GM23248 (cell line): ENCODE results near the gene IL2RA. TPM values are rescaled to one million over a fixed set of nuclear protein-coding genes. Genes with fewer than 3 reads are reported as not detected.

Source experiments
- DNase-seq: peaks from one replicate; pipeline ENCODE4 v3.0.0-alpha.2; 2015
- H2AFZ ChIP-seq: fragments of 200-600 bp; sonication (generic); 2 replicates; pipeline ENCODE4 v1.6.1; 2016; ENCODE audit warnings: antibody characterized with exemption
- H3F3A ChIP-seq: fragments of 200-600 bp; sonication (generic); 2 replicates; pipeline ENCODE4 v1.6.1; 2016; ENCODE audit warnings: mild to moderate bottlenecking, antibody characterized with exemption, mixed run types; ENCODE audit not compliant: insufficient read depth
- H3K27ac ChIP-seq: fragments of 200-600 bp; sonication (generic); 2 replicates; pipeline ENCODE4 v1.5.1; 2016; ENCODE audit warnings: mild to moderate bottlenecking
- H3K27me3 ChIP-seq: fragments of 200-600 bp; sonication (generic); replicated peaks from 2 replicates; pipeline ENCODE4 v1.6.1; 2016; ENCODE audit warnings: mild to moderate bottlenecking; ENCODE audit not compliant: insufficient read depth
- H3K36me3 ChIP-seq: fragments of 200-600 bp; sonication (generic); 2 replicates; pipeline ENCODE4 v1.6.1; 2016; ENCODE audit warnings: low read depth, mild to moderate bottlenecking
- H3K4me1 ChIP-seq: fragments of 200-600 bp; sonication (generic); 2 replicates; pipeline ENCODE4 v1.6.1; 2016; ENCODE audit warnings: mild to moderate bottlenecking; ENCODE audit not compliant: insufficient read depth
- H3K4me2 ChIP-seq: fragments of 200-600 bp; sonication (generic); one replicate; pipeline ENCODE4 v1.6.1; 2016; ENCODE audit warnings: mild to moderate bottlenecking; ENCODE audit not compliant: unreplicated experiment
- H3K4me3 ChIP-seq: fragments of 200-600 bp; sonication (generic); 2 replicates; pipeline ENCODE4 v1.5.1; 2016; ENCODE audit warnings: mild to moderate bottlenecking
- H3K79me2 ChIP-seq: fragments of 200-600 bp; sonication (generic); 2 replicates; pipeline ENCODE4 v1.6.1; 2016; ENCODE audit warnings: mild to moderate bottlenecking; ENCODE audit not compliant: insufficient read depth
- H3K9ac ChIP-seq: fragments of 200-600 bp; sonication (generic); 2 replicates; pipeline ENCODE4 v1.6.1; 2016; ENCODE audit warnings: mild to moderate bottlenecking
- H3K9me2 ChIP-seq: fragments of 200-600 bp; sonication (generic); 2 replicates; pipeline ENCODE4 v1.6.1; 2016; ENCODE audit warnings: mixed run types, mild to moderate bottlenecking, moderate library complexity; ENCODE audit not compliant: insufficient read depth
- H3K9me3 ChIP-seq: fragments of 200-600 bp; sonication (generic); one replicate; pipeline ENCODE4 v1.6.1; 2017; ENCODE audit warnings: low read depth
- H4K20me1 ChIP-seq: fragments of 200-600 bp; sonication (generic); 2 replicates; pipeline ENCODE4 v1.6.0; 2016; ENCODE audit not compliant: insufficient read depth
- EZH2 ChIP-seq: fragments of 200-600 bp; sonication (generic); IDR thresholded peaks from 2 replicates; pipeline ENCODE4 v1.6.1; 2018; ENCODE audit warnings: antibody characterized with exemption, mild to moderate bottlenecking; ENCODE audit not compliant: insufficient read depth, poor library complexity, severe bottlenecking
- EZH2phosphoT487 ChIP-seq: fragments of 200-600 bp; sonication (generic); IDR thresholded peaks from 2 replicates; pipeline ENCODE4 v1.6.1; 2018; ENCODE audit warnings: antibody characterized with exemption, moderate library complexity, mild to moderate bottlenecking, low read depth; ENCODE audit not compliant: insufficient read depth
- whole genome bisulfite sequencing, 2 experiments: methylation state at CpG; one replicate each; pipeline ENCODE4 v1.1.6; 2015 to 2017; ENCODE audit warnings: low lambda C conversion rate in 2 of 2, low coverage in 1 of 2; ENCODE audit errors: missing lambda C conversion rate in 2 of 2; 5-methylcytosine and 5-hydroxymethylcytosine counted together
- in situ Hi-C: fragments of 300-500 bp; cut with MboI; formaldehyde crosslinking; loops from 2 replicates; pipeline ENCODE4 v1.15.0; 2020
- polyA plus RNA-seq: library from polyadenylated mRNA; unstranded; fragments of >200 nt; fragmentation: Nextera tagmentation; extraction: Ambion mirVana; gene quantifications from 2 replicates; pipeline ENCODE4 v1.2.1, GENCODE V29; 2016
- total RNA-seq: library from RNA; depleted of rRNA; stranded (reverse); fragments of >200 nt; shearing (Covaris generic); gene quantifications from 2 replicates; pipeline ENCODE4 v1.2.3, GENCODE V29; 2014

IL2RA gene
- total and polyA plus RNA-seq, 2 experiments from 2014 or later = not detected

GRCh38 chr10:5999440-6000165 lies 62.6 kb downstream of the IL2RA start:
- no peaks in the 10 kb centered on the region for H4K20me1 ChIP-seq
- H2AFZ ChIP-seq = no peak overlapping the region
- no peaks in the 10 kb centered on the region for H3K79me2 ChIP-seq
- H3K9me2 ChIP-seq = no peaks in the 10 kb centered on the region
- no peak overlapping the region for H3K4me3 ChIP-seq
- no peak overlapping the region for H3K27ac ChIP-seq
- no peaks in the 10 kb centered on the region for H3K36me3 ChIP-seq
- no peaks in the 10 kb centered on the region for H3F3A ChIP-seq
- no peak for TF ChIP-seq EZH2
- no peak for TF ChIP-seq EZH2phosphoT487
- no peaks in the 10 kb centered on the region for H3K4me1 ChIP-seq
- in situ Hi-C loops = no loop called here
- DNase-seq = no peak
- WGBS, 2 experiments = 57 to 59% methylated on average over 20 of the region's 20 CpGs
- no peaks in the 10 kb centered on the region for H3K9me3 ChIP-seq
- H3K9ac ChIP-seq = no peak overlapping the region
- 0 out of 2 replicates have a peak, but pooled peaks cover 7% of the 10 kb centered on the region for H3K27me3 ChIP-seq
- H3K4me2 ChIP-seq = no peak overlapping the region

- no peak overlapping the region for H3K27ac ChIP-seq
- no peaks in the 10 kb centered on the region for H3K79me2 ChIP-seq
- no peak overlapping the region for H3K4me2 ChIP-seq
- no peaks in the 10 kb centered on the region for H3K4me1 ChIP-seq
- TF ChIP-seq EZH2phosphoT487 (no peak), EZH2 (no peak)
- in situ Hi-C loops = no loop called here
- WGBS, 2 experiments = 70 to 72% methylated on average over 4 of the region's 4 CpGs
- H3K9me2 ChIP-seq = no peaks in the 10 kb centered on the region
- no peak overlapping the region for H3K4me3 ChIP-seq
- H3K9ac ChIP-seq = no peak overlapping the region
- 0 out of 2 replicates have a peak, but pooled peaks cover 7% of the 10 kb centered on the region for H3K27me3 ChIP-seq
- DNase-seq = no peak
- no peaks in the 10 kb centered on the region for H3F3A ChIP-seq
- peaks cover 4% of the 10 kb centered on the region for H3K9me3 ChIP-seq
- H4K20me1 ChIP-seq = no peaks in the 10 kb centered on the region
- H2AFZ ChIP-seq = no peak overlapping the region
- H3K36me3 ChIP-seq = no peaks in the 10 kb centered on the region
Measured at GRCh38 chr10:5996696-5997095, 65.5 kb downstream of the IL2RA start.

- Histone ChIP-seq H4K20me1 (no peaks in the 10 kb centered on the region), H3F3A (no peaks in the 10 kb centered on the region), H3K27me3 (0 out of 2 replicates have a peak, but pooled peaks cover 6% of the 10 kb centered on the region), H3K9ac (no peak overlapping the region), H2AFZ (no peak overlapping the region), H3K79me2 (no peaks in the 10 kb centered on the region), H3K4me1 (no peaks in the 10 kb centered on the region), H3K27ac (no peak overlapping the region), H3K4me3 (no peak overlapping the region), H3K9me2 (no peaks in the 10 kb centered on the region), H3K9me3 (peaks cover 4% of the 10 kb centered on the region), H3K36me3 (no peaks in the 10 kb centered on the region), H3K4me2 (no peak overlapping the region)
- in situ Hi-C loops = no loop called here
- WGBS, 2 experiments = 72 to 80% methylated on average over 1 of the region's 1 CpG
- TF ChIP-seq EZH2phosphoT487 = no peak
- no peak for DNase-seq
Measured at GRCh38 chr10:5992398-5992797, 69.8 kb downstream of the IL2RA start.

- TF ChIP-seq EZH2 (no peak), EZH2phosphoT487 (no peak)
- in situ Hi-C loops = no loop called here
- no peaks in the 10 kb centered on the region for H3F3A ChIP-seq
- H3K79me2 ChIP-seq = no peaks in the 10 kb centered on the region
- H3K4me1 ChIP-seq = no peaks in the 10 kb centered on the region
- H3K27ac ChIP-seq = no peak overlapping the region
- H3K4me2 ChIP-seq = no peak overlapping the region
- no peak overlapping the region for H2AFZ ChIP-seq
- no peak overlapping the region for H3K4me3 ChIP-seq
- H3K27me3 ChIP-seq = no peaks in the 10 kb centered on the region
- H3K9ac ChIP-seq = no peak overlapping the region
- H3K36me3 ChIP-seq = no peaks in the 10 kb centered on the region
- H4K20me1 ChIP-seq = no peaks in the 10 kb centered on the region
- no peaks in the 10 kb centered on the region for H3K9me2 ChIP-seq
- no peak for DNase-seq
- H3K9me3 ChIP-seq = peaks cover 4% of the 10 kb centered on the region
Measured at GRCh38 chr10:5991708-5992107, 70.5 kb downstream of the IL2RA start.
